Activated CD4-positive, alpha-beta memory T cell treated with anti-CD3 and anti-CD28 coated beads for 36 hours (primary cell): ENCODE data around the gene DOLK. TPM values are rescaled to one million over a fixed set of nuclear protein-coding genes. Genes with fewer than 3 reads are reported as not detected.

Experiments
- CTCF ChIA-PET: fragments of 350-600 bp; sonication (Branson Sonifier 250); formaldehyde crosslinking; loops from one replicate; lab custom pipeline; 2021; ENCODE audit warnings: antibody characterized with exemption, inconsistent platforms; lab: Charles Lee
- POLR2A ChIA-PET: fragments of 350-600 bp; sonication (Branson Sonifier 250); formaldehyde crosslinking; loops from one replicate; lab custom pipeline; 2021; ENCODE audit warnings: antibody characterized with exemption; lab: Charles Lee
- DNase-seq: peaks from one replicate; pipeline ENCODE4 v3.0.0-alpha.2; 2020
- H3K27ac Mint-ChIP-seq: one replicate; pipeline ENCODE4 v1.8.0; 2021; ENCODE audit warnings: mixed read lengths
- H3K27me3 Mint-ChIP-seq: one replicate; pipeline ENCODE4 v1.8.0; 2021; ENCODE audit warnings: mixed read lengths
- H3K36me3 Mint-ChIP-seq: one replicate; pipeline ENCODE4 v1.8.0; 2021; ENCODE audit warnings: mixed read lengths
- H3K4me1 Mint-ChIP-seq: one replicate; pipeline ENCODE4 v1.8.0; 2021; ENCODE audit warnings: low read depth, mixed read lengths
- H3K4me3 Mint-ChIP-seq: one replicate; pipeline ENCODE4 v1.8.0; 2021; ENCODE audit warnings: mild to moderate bottlenecking, mixed read lengths
- H3K9me3 Mint-ChIP-seq: one replicate; pipeline ENCODE4 v1.8.0; 2021; ENCODE audit warnings: mixed read lengths
- intact Hi-C: fragments of 100-400 bp; cut with micrococcal nuclease; formaldehyde crosslinking; loops from one replicate; pipeline ENCODE4 v1.15.1; 2023
- total RNA-seq, 2 experiments: library from RNA; stranded (reverse); gene quantifications; one replicate each; pipeline ENCODE4 v1.2.3, GENCODE V29; 2021

Gene DOLK
- total RNA-seq, 2 experiments from 2014 or later = 5.7 to 6.7 TPM

- no peaks in the 10 kb centered on the region for H3K27me3 Mint-ChIP-seq
- H3K36me3 Mint-ChIP-seq = peaks cover 2% of the 10 kb centered on the region
- no peaks in the 10 kb centered on the region for H3K9me3 Mint-ChIP-seq
- DNase-seq = no peak
- peaks cover 62% of the 10 kb centered on the region for H3K4me1 Mint-ChIP-seq
- intact Hi-C loops = loop anchor here (1.0 to 2.0 kb wide), 2 partner anchors 20 to 531 kb away; partner anchors contain the start of genes LRRC8A and URM1
- POLR2A ChIA-PET = interaction anchor here (0.6 to 1.9 kb wide), 5 partner anchors 15 to 238 kb away, joined by 3 to 7 read pairs (median 3); partner anchors contain the start of genes KYAT1, LRRC8A and NUP188
- H3K27ac Mint-ChIP-seq = peak overlapping the region; percentile 83
- CTCF ChIA-PET = no interaction called here
- H3K4me3 Mint-ChIP-seq = peak overlapping the region; percentile 48
Observed at GRCh38 chr9:128901822-128902221, 45.6 kb downstream of the DOLK start.

- Mint-ChIP-seq H3K36me3 (peaks cover 2% of the 10 kb centered on the region), H3K4me3 (no peak overlapping the region), H3K27ac (peak overlapping the region; percentile 83), H3K4me1 (peaks cover 59% of the 10 kb centered on the region), H3K27me3 (no peaks in the 10 kb centered on the region), H3K9me3 (no peaks in the 10 kb centered on the region)
- no peak for DNase-seq
- ChIA-PET POLR2A (interaction anchor here (0.7 to 1.9 kb wide), 3 partner anchors 20 to 239 kb away, joined by 3 to 7 read pairs (median 6); partner anchors contain the start of genes KYAT1, LRRC8A and NUP188), CTCF (no interaction called here)
- intact Hi-C loops = no loop called here
Observed at GRCh38 chr9:128901379-128901778, 46.0 kb downstream of the DOLK start.

DNA sequence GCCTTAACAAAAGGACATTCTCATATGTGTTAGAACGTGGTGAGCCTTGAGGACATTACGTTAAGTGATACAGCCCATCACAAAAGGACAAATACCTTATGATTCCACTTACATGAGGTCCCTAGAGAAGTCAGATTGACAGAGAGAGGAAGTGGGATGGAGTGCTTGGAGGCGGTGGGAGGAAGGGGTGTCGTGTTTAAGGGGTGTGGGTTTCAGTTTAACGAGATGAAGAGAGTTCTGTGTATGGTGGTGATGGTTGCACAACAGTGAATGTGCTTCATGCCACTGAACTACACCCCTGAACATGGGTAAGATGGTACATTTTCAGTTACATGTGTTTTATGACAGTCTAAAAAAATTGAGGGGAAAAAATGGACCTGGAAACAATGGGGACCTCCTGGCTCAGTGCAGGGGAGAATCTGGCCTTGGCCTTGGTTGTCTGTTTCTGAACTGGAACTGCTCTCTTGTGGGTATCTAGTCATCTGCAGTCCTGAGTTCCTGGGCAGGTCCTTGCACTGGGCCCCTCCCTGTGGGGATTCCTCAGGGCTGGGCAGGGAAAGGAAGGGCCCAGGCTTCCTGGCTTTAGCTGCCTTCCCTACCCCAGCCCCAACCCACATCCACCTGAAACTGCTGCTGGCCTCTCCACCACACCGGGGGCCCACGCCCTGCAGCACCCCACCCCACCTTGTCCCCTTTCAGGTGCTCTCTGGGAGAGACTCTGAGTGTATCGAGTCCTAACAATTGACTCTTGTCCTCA lies 47.7 kb downstream of the DOLK start:
- intact Hi-C loops = no loop called here
- Mint-ChIP-seq H3K27ac (peak overlapping the region; percentile 88), H3K4me1 (peaks cover 71% of the 10 kb centered on the region), H3K4me3 (peak overlapping the region; percentile 27), H3K27me3 (no peaks in the 10 kb centered on the region), H3K9me3 (no peaks in the 10 kb centered on the region), H3K36me3 (peaks cover 2% of the 10 kb centered on the region)
- peak; percentile 59 for DNase-seq
- POLR2A ChIA-PET = interaction anchor here (1.0 to 1.9 kb wide), 2 partner anchors 18 to 79 kb away, joined by 3 to 7 read pairs; partner anchors contain the start of genes KYAT1 and LRRC8A
- CTCF ChIA-PET = interaction anchor here (0.5 to 1.2 kb wide), 2 partner anchors 28 to 212 kb away, joined by 3 to 4 read pairs; no protein-coding TSS in a partner anchor

DNA sequence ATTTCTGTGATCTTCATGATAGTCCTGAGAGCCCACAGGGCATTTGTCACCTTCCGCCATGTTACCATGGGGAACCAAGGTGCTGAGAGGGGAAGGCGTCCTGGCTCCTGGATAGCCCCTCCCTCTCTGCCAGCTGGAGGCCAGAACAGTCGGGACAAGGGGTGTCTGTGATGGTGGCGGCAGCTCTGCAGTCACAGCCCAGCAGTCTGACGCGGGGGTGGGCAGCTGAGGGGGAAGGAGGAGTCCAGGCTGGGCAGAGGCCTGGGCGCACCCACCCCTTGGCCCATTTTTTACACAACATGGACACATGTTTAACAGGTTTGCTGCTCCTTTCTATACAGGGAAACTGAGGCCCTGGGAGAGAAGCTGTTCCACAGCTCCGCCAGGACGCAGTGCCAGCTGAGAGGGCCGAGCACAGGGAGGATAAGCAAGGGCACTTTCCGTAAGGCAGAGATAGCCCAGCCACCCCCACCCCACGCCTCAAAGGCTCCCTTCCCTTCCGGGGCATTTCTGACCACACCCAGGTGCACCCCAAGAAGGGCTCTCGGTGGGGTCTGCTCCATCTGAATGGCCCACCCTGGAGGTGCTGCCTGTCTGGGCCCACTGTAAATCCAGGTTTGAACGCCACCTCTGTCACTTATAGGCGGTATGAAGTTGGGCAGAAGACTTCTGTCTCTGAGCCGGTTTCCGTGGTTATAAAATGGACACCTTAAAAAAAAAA lies 48.4 kb downstream of the DOLK start:
- Mint-ChIP-seq H3K4me3 (peak overlapping the region; percentile 27), H3K27ac (peak overlapping the region; percentile 88), H3K27me3 (no peaks in the 10 kb centered on the region), H3K36me3 (peaks cover 2% of the 10 kb centered on the region), H3K4me1 (peaks cover 70% of the 10 kb centered on the region), H3K9me3 (no peaks in the 10 kb centered on the region)
- intact Hi-C loops = no loop called here
- ChIA-PET CTCF (interaction anchor here (0.5 to 1.0 kb wide), 2 partner anchors 29 to 211 kb away, joined by 3 read pairs; no protein-coding TSS in a partner anchor), POLR2A (no interaction called here)
- no peak for DNase-seq

DNA sequence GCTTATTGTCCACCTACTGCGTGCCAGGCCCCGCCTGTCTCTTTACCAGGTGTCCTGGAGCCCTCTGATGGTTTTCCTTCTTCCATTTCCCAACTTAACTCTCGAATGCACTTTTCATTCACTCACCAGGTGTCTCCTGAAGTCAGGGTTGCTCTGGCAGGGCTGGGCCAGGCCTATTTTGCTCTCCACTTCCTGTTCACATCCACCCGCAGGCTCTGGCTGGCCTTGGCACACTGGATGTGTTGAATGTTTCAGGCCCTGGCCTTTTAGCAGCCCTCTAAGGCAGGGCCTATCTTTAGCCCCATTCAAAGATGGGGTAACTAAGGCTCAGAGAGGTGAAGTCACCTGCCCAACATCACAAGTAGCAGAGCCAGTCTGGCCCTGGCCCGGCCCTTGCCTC lies 49.0 kb downstream of the DOLK start:
- H3K4me1 Mint-ChIP-seq = peaks cover 66% of the 10 kb centered on the region
- DNase-seq = peak; percentile 30
- ChIA-PET CTCF (interaction anchor here (1.0 kb wide), 1 partner anchor 30 kb away, joined by 3 read pairs; no protein-coding TSS in a partner anchor), POLR2A (no interaction called here)
- peak overlapping the region; percentile 88 for H3K27ac Mint-ChIP-seq
- no peaks in the 10 kb centered on the region for H3K27me3 Mint-ChIP-seq
- intact Hi-C loops = no loop called here
- H3K9me3 Mint-ChIP-seq = no peaks in the 10 kb centered on the region
- no peak overlapping the region for H3K4me3 Mint-ChIP-seq
- H3K36me3 Mint-ChIP-seq = peaks cover 3% of the 10 kb centered on the region

- Mint-ChIP-seq H3K4me1 (peaks cover 63% of the 10 kb centered on the region), H3K36me3 (peaks cover 6% of the 10 kb centered on the region), H3K27me3 (no peaks in the 10 kb centered on the region), H3K4me3 (no peak overlapping the region), H3K9me3 (no peaks in the 10 kb centered on the region), H3K27ac (no peak overlapping the region)
- intact Hi-C loops = no loop called here
- ChIA-PET CTCF (no interaction called here), POLR2A (no interaction called here)
- DNase-seq = no peak
Observed at GRCh38 chr9:128895556-128895955, 51.8 kb downstream of the DOLK start.

Other genes starting within 250 kb of the DOLK start
- 10 to 100 TPM; 10.4 to 11.4 TPM for gene PKN3, start 245.1 kb downstream of the DOLK start, total RNA-seq
- gene ZDHHC12, start 223.5 kb downstream of the DOLK start, total RNA-seq = 10 to 100 TPM; 65.8 to 68.7 TPM
- gene ZER1, start 175.7 kb downstream of the DOLK start, total RNA-seq = 10 to 100 TPM; 16.2 to 18.0 TPM
- gene TBC1D13, start 160.3 kb downstream of the DOLK start, total RNA-seq = 10 to 100 TPM; 14.6 to 14.9 TPM
- gene ENDOG, start 129.1 kb downstream of the DOLK start, total RNA-seq = 10 to 100 TPM; 13.8 to 14.2 TPM
- 10 to 100 TPM; 89.2 to 94.2 TPM for gene SPOUT1, start 117.8 kb downstream of the DOLK start, total RNA-seq
- 10 to 100 TPM; 15.9 to 18.1 TPM for gene KYAT1, start 65.7 kb downstream of the DOLK start, total RNA-seq
- gene LRRC8A, start 65.5 kb downstream of the DOLK start, total RNA-seq = 10 to 100 TPM; 18.0 to 18.7 TPM
- gene PHYHD1, start 26.6 kb downstream of the DOLK start, total RNA-seq = under 1 TPM; 0.34 to 0.88 TPM
- 100 to 1,000 TPM; 121 to 124 TPM for gene NUP188, start 96 bp upstream of the DOLK start, total RNA-seq
- 10 to 100 TPM; 59.5 to 62.3 TPM for gene SH3GLB2, start 80.7 kb upstream of the DOLK start, total RNA-seq
- gene MIGA2, start 89.0 kb upstream of the DOLK start, total RNA-seq = 10 to 100 TPM; 26.1 to 26.5 TPM
- gene DOLPP1, start 133.5 kb upstream of the DOLK start, total RNA-seq = 10 to 100 TPM; 13.9 to 15.3 TPM
- gene CRAT, start 163.2 kb upstream of the DOLK start, total RNA-seq = 10 to 100 TPM; 16.0 to 16.4 TPM
- 10 to 100 TPM; 74.6 to 76.3 TPM for gene PTPA, start 163.8 kb upstream of the DOLK start, total RNA-seq
- 1 to 10 TPM; 1.3 to 1.5 TPM for gene IER5L, start 230.7 kb upstream of the DOLK start, total RNA-seq